SK-N-SH treated with all-trans-retinoic acid at 6 μM for 48 hours (cell line): ENCODE measurements around the gene SRRM3.

Experiments
- ATAC-seq: fragments of 200-7000 bp; cut with Tn5 transposase; 3 replicates; pipeline ENCODE4 v1.9.1; 2020; ENCODE audit warnings: mild to moderate bottlenecking, moderate library complexity
- ARNTL ChIP-seq: fragments of 450-650 bp; formaldehyde crosslinking; IDR thresholded peaks from 2 replicates; pipeline ENCODE4 v1.5.0; 2020; ENCODE audit warnings: low read depth, mild to moderate bottlenecking, moderate library complexity, borderline replicate concordance
- CSDC2 ChIP-seq: fragments of 250-450 bp; sonication (Bioruptor Pico); IDR thresholded peaks from 2 replicates; pipeline ENCODE4 v1.5.0; 2020; ENCODE audit warnings: mild to moderate bottlenecking, moderate library complexity
- ESRRG ChIP-seq: fragments of 250-450 bp; sonication (Bioruptor Pico); IDR thresholded peaks from 2 replicates; pipeline ENCODE4 v1.6.1; 2021; ENCODE audit warnings: mild to moderate bottlenecking
- ISL1 ChIP-seq: fragments of 250-450 bp; sonication (Bioruptor Pico); IDR thresholded peaks from 2 replicates; pipeline ENCODE4 v2.1.2; 2022; ENCODE audit warnings: mild to moderate bottlenecking, moderate library complexity
- OSR1 ChIP-seq: fragments of 250-450 bp; sonication (Bioruptor Pico); IDR thresholded peaks from 2 replicates; pipeline ENCODE4 v1.8.0; 2022; ENCODE audit warnings: moderate library complexity, mild to moderate bottlenecking, inconsistent platforms
- RARB ChIP-seq: fragments of 250-450 bp; sonication (Bioruptor Pico); IDR thresholded peaks from 2 replicates; pipeline ENCODE4 v1.8.0; 2021; ENCODE audit warnings: mild to moderate bottlenecking, moderate library complexity
- ZC3H10 ChIP-seq: fragments of 250-450 bp; sonication (Bioruptor Pico); IDR thresholded peaks from 2 replicates; pipeline ENCODE4 v1.5.1; 2021; ENCODE audit warnings: mild to moderate bottlenecking, moderate library complexity
- ZFP3 ChIP-seq: fragments of 250-450 bp; sonication (Bioruptor Pico); IDR thresholded peaks from 2 replicates; pipeline ENCODE4 v1.5.0; 2020; ENCODE audit warnings: mild to moderate bottlenecking, moderate library complexity
- ZFP30 ChIP-seq: fragments of 450-650 bp; formaldehyde crosslinking; IDR thresholded peaks from 2 replicates; pipeline ENCODE4 v1.5.0; 2022; ENCODE audit warnings: mild to moderate bottlenecking, moderate library complexity
- ZNF565 ChIP-seq: fragments of 450-650 bp; formaldehyde crosslinking; conservative IDR thresholded peaks from 2 replicates; pipeline ENCODE4 v1.5.0; 2020; ENCODE audit warnings: low read depth, mild to moderate bottlenecking, moderate library complexity
- ZNF70 ChIP-seq: fragments of 450-650 bp; formaldehyde crosslinking; IDR thresholded peaks from 2 replicates; pipeline ENCODE4 v1.5.0; 2020; ENCODE audit warnings: mild to moderate bottlenecking, moderate library complexity
- ZNF8 ChIP-seq: fragments of 450-650 bp; formaldehyde crosslinking; IDR thresholded peaks from 2 replicates; pipeline ENCODE4 v1.5.0; 2020; ENCODE audit warnings: mild to moderate bottlenecking, moderate library complexity
- TF ChIP-seq, protein P1 (sequence below): fragments of 250-450 bp; sonication (Bioruptor Pico); IDR thresholded peaks from 2 replicates; pipeline ENCODE4 v1.5.0; 2020; ENCODE audit warnings: mild to moderate bottlenecking, moderate library complexity
- TF ChIP-seq, protein P2 (sequence below): fragments of 250-450 bp; sonication (Bioruptor Pico); IDR thresholded peaks from 2 replicates; pipeline ENCODE4 v1.5.1; 2021; ENCODE audit warnings: mild to moderate bottlenecking, moderate library complexity
- TF ChIP-seq, protein P3 (sequence below): fragments of 250-450 bp; sonication (Bioruptor Pico); IDR thresholded peaks from 2 replicates; pipeline ENCODE4 v1.5.1; 2020; ENCODE audit warnings: low read depth, mild to moderate bottlenecking, moderate library complexity
- TF ChIP-seq, protein P4 (sequence below): fragments of 250-450 bp; sonication (Bioruptor Pico); IDR thresholded peaks from 2 replicates; pipeline ENCODE4 v1.8.0; 2020; ENCODE audit warnings: mild to moderate bottlenecking, moderate library complexity, borderline replicate concordance

The SRRM3 gene

DNA sequence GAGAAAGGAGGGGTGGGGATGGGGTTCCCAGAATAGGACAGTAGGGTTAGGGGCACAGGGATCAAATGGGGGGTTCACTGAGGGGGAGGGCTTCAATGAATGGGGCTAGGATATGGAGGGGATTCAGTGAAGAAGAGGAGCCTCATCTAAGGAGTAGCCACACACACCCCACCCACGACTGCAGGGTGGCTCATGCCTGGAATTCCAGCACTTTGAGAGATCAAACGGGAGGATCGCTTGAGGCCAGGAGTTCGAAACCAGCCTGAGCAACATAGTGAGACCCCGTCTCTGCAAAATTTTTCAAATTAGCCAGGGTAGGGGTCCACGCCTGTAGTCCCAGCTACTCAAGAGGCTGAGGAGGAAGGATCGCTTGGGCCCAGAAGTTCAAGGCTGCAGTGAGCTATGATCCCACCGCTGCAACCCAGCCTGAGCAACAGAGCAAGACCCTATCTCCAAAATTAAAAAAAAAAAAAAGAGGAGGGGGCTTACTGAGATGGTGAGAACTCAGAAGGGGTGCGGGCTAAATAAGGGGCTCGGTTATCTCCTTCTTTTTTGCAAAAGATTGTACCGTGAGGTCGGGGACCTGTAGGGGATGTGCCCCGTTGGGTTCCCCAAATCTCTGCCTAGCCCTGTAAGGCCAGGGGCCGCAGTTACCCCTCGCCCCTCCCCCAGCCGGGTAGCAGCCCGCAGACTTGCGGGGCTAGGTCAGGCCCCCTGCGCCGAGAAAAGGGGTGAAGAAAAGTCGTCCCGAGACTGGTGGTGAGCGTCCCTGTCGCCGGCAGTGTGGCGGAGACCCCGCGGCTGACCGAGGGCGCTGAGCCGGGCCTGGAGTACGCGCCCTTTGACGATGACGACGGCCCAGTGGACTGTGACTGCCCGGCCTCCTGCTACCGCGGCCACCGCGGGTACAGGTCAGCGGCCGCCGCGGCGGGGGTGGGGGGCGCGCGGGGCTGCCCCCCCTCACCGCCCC lies 57.7 kb downstream of the SRRM3 start:
- peak; percentile 25 for ATAC-seq
- TF ChIP-seq, protein P1, sequence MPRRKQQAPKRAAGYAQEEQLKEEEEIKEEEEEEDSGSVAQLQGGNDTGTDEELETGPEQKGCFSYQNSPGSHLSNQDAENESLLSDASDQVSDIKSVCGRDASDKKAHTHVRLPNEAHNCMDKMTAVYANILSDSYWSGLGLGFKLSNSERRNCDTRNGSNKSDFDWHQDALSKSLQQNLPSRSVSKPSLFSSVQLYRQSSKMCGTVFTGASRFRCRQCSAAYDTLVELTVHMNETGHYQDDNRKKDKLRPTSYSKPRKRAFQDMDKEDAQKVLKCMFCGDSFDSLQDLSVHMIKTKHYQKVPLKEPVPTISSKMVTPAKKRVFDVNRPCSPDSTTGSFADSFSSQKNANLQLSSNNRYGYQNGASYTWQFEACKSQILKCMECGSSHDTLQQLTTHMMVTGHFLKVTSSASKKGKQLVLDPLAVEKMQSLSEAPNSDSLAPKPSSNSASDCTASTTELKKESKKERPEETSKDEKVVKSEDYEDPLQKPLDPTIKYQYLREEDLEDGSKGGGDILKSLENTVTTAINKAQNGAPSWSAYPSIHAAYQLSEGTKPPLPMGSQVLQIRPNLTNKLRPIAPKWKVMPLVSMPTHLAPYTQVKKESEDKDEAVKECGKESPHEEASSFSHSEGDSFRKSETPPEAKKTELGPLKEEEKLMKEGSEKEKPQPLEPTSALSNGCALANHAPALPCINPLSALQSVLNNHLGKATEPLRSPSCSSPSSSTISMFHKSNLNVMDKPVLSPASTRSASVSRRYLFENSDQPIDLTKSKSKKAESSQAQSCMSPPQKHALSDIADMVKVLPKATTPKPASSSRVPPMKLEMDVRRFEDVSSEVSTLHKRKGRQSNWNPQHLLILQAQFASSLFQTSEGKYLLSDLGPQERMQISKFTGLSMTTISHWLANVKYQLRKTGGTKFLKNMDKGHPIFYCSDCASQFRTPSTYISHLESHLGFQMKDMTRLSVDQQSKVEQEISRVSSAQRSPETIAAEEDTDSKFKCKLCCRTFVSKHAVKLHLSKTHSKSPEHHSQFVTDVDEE (CRISPR knock-in tag) = no peak
- TF ChIP-seq ZFP3 (CRISPR knock-in tag) (no peak), ZC3H10 (CRISPR knock-in tag) (no peak), CSDC2 (CRISPR knock-in tag) (no peak), ARNTL (CRISPR knock-in tag) (no peak), OSR1 (no peak), ZNF70 (CRISPR knock-in tag) (no peak), ZNF565 (no peak)
- TF ChIP-seq, protein P2, sequence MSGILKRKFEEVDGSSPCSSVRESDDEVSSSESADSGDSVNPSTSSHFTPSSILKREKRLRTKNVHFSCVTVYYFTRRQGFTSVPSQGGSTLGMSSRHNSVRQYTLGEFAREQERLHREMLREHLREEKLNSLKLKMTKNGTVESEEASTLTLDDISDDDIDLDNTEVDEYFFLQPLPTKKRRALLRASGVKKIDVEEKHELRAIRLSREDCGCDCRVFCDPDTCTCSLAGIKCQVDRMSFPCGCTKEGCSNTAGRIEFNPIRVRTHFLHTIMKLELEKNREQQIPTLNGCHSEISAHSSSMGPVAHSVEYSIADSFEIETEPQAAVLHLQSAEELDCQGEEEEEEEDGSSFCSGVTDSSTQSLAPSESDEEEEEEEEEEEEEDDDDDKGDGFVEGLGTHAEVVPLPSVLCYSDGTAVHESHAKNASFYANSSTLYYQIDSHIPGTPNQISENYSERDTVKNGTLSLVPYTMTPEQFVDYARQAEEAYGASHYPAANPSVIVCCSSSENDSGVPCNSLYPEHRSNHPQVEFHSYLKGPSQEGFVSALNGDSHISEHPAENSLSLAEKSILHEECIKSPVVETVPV (CRISPR knock-in tag) = no peak
- TF ChIP-seq, protein P3, sequence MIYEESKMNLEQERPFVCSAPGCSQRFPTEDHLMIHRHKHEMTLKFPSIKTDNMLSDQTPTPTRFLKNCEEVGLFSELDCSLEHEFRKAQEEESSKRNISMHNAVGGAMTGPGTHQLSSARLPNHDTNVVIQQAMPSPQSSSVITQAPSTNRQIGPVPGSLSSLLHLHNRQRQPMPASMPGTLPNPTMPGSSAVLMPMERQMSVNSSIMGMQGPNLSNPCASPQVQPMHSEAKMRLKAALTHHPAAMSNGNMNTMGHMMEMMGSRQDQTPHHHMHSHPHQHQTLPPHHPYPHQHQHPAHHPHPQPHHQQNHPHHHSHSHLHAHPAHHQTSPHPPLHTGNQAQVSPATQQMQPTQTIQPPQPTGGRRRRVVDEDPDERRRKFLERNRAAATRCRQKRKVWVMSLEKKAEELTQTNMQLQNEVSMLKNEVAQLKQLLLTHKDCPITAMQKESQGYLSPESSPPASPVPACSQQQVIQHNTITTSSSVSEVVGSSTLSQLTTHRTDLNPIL = no peak

DNA sequence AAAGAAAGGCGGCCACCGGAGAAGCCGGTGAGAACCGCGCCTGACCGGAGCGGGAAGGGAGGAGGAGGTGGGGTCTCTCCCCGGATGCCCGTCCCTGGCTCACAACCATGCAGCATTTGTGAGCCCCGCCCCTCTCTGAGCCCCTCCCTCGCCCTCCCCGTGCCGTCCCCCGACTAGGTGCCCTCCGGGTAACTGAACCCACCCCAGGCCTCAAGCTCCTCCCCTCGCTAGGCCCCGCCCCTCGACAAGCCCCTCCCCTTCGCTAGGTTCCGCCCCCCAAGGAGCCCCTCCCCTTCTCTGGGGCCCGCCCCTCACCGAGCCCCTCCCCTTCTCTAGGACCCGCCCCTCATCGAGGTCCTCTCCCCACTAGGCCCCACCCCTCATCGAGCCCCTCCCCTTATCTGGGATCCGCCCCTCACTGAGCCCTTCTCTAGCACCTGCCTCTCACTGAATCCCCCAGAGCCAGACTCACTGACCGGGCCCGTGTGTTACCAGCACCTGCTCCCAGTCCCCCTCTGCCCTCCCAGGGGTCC lies 58.5 kb downstream of the SRRM3 start:
- ATAC-seq = peak; percentile 65
- TF ChIP-seq, protein P3 = no peak
- no peak for TF ChIP-seq ISL1 (CRISPR knock-in tag)
- no peak for TF ChIP-seq ESRRG (CRISPR knock-in tag)
- TF ChIP-seq ZNF70 (CRISPR knock-in tag) = no peak
- TF ChIP-seq, protein P4, sequence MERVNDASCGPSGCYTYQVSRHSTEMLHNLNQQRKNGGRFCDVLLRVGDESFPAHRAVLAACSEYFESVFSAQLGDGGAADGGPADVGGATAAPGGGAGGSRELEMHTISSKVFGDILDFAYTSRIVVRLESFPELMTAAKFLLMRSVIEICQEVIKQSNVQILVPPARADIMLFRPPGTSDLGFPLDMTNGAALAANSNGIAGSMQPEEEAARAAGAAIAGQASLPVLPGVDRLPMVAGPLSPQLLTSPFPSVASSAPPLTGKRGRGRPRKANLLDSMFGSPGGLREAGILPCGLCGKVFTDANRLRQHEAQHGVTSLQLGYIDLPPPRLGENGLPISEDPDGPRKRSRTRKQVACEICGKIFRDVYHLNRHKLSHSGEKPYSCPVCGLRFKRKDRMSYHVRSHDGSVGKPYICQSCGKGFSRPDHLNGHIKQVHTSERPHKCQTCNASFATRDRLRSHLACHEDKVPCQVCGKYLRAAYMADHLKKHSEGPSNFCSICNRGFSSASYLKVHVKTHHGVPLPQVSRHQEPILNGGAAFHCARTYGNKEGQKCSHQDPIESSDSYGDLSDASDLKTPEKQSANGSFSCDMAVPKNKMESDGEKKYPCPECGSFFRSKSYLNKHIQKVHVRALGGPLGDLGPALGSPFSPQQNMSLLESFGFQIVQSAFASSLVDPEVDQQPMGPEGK = no peak
- TF ChIP-seq, protein P2 (CRISPR knock-in tag) = no peak
- TF ChIP-seq CSDC2 (CRISPR knock-in tag) = no peak
- no peak for TF ChIP-seq ARNTL (CRISPR knock-in tag)
- no peak for TF ChIP-seq ZFP3 (CRISPR knock-in tag)
- TF ChIP-seq ZNF8 (CRISPR knock-in tag) = no peak
- no peak for TF ChIP-seq OSR1

DNA sequence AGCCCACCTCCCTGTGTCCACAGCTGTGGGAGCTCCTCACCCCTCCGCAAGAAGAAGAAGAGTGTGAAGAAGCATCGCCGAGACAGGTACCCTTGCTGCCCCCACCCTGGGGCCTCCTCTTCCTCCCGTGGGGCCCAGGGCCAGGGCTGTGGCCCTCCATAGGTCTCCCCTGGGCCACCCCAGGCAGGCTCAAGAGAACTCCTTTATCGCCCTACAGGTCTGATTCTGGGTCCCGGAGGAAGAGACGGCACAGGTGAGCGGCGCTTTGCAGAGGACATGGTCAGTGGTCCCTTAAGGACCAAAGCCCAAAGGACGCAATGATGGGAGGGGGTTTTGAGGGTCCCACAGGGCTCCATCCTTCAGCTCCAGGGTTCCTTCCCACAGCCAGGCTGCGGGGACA lies 59.6 kb downstream of the SRRM3 start:
- no peak for ATAC-seq
- TF ChIP-seq ARNTL (CRISPR knock-in tag) (no peak), ZNF70 (CRISPR knock-in tag) (no peak), ZNF565 (no peak), ZFP30 (no peak), RARB (CRISPR knock-in tag) (no peak)
- TF ChIP-seq, protein P4 = no peak
